UCSD-AML1 (cell line): ENCODE data around the gene APOM.

ENCODE experiments used
- DNase-seq: peaks from one replicate; lab custom pipeline; 2025; ENCODE audit not compliant: unreplicated experiment; lab: John Stamatoyannopoulos, UW

Gene APOM

GRCh38 chr6:31702819-31703716, 47.4 kb downstream of the APOM start, which contains the start of gene ABHD16A:
TSS of gene ABHD16A (minus strand) at chr6:31703324. CDS start at chr6:31703281, 43 bp downstream.
- DNase-seq = peak; percentile 97

- no peak for DNase-seq
Observed at GRCh38 chr6:31705931-31706330, 50.2 kb downstream of the APOM start.

- DNase-seq = no peak
Observed at GRCh38 chr6:31706599-31706998, 50.9 kb downstream of the APOM start, which contains the start of gene LY6G6F. TSS of gene LY6G6F (plus strand) at chr6:31706866. CDS start at chr6:31706907, 41 bp downstream.

GRCh38 chr6:31707701-31708100, 52.0 kb downstream of the APOM start:
- DNase-seq = no peak
